ENCODE results near the gene UBC. TPM values are rescaled to one million over a fixed set of nuclear protein-coding genes. Genes with fewer than 3 reads are reported as not detected.
A peak's percentile ranks its signal among the peaks of the same experiment; 100 is the strongest.

Gene UBC
- total RNA-seq, 1 donor from 2014 or later, result 1,088 TPM

DNA sequence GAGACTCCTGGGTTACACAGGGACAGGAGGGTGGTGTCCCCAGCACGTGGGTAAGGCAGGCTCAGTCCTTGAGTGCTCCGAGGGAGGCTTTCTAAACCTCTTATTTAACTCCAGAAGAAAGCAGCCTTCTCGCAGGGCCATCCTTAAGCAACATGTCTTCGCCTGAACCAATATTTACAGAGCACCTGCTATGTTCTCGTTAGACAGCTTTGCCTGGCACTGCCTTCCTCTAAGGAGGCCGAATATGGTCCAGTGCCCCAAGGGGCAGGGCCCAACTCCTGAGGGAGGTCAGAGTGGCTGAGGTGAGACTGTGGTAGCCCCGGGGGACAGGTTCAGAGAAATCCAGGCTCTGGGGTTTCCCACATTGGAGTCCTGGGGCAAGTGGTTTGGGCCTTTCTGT lies 48.7 kb downstream of the UBC start:
- DNase-seq (ENCODE audit: low spot score), result no peak

DNA sequence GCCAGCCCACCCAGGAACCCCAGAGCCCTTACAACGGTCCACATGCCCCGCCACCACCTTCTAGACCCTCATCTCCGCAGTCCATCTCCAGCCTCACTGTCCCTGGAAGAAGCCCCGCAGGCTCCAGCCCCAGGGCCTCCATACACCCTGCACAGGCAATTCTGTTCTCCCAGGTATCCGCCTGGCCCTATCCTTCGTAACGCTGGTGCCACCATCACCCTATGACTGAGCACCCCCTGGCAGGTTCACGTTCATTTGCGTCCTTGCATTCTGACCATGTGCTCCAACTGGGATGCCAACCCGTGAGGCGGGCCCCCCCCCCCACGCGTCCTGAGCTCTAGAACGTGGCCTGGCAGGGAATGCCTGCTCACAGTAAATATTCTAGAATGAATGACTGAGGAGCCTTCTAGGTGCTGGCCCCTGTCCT lies 50.1 kb downstream of the UBC start:
- DNase-seq (ENCODE audit: low spot score), result no peak

DNA sequence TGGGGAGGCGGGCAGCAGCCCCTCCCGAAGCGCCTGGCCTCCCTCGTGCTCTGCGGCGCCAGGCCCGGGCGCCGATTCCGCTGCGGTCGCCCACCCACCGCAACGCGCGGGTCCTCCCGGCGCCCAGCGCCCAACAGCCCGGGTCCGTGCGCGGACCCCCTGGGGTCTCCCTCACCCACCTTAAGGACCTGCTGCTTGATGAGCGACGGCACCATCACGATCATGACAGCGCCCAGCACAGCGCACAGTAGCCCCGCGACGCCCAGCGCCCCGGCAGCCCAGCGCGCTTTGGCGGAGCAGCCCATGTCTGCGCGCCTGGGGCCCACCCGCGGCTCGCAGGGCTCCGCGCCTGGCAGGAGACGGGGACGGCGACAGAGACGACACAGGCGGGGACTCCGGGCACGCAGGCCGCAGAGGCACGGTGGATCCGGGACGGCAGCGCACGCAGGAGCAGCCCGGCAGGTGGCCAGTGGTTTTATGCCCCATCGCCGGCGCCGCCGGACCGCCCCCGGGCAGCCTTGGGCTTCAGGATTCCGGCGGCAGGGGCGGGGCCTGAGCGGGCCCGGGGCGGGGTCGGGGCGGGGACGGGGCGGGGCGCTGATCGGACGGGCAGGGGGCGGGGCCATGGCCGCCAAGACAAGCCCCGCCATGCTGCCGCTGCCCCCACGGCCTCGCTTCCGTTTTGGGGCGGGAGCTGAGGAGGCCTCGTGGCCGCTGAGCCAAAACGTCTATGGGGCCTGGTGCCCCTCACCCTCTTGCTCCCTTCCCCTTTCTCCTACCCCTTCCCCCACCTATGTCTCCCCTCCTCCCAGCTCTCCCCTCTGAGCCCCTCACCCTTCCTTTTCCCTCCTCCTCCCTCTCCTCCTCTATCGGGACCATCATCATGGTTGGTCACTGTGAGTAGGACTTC lies 50.8 kb downstream of the UBC start, which contains the start of gene SCARB1:
TSS of gene SCARB1 (minus strand) at position 449 of the 910 bp plus-strand sequence. CDS start at position 305, 144 bp downstream.
- peak; percentile 76 for DNase-seq (ENCODE audit: low spot score)

DNA sequence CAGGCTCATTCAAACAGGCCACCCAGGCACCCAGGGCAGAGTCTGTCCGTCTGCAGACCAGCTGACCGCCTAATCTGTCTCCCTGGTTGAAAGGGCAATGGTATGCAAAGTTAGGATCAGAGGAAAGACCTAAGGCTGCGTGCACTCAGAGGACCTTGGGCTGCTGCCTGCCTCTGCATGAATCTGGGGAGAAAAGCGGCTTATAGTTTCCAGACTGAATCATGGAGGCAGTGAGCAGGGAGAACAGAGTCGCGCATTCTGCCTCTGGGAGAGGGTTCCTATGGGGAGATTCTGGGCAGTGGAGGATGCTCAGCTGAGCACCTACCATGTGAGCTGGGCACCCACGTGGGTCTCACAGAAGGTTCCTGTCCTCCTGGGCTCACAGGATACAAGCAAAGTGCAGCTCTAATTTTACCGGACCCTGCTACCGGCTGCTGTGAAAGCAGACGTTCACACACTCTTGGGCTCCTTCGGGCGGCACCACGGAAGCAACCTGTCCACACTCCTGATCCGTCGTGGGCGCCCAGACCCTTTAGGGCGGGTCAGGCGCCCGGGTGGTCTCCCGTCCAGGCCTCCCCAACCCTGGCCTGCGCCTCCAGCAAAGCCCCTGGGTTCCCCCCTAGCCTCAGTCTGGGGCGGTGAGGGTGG lies 51.6 kb downstream of the UBC start:
- DNase-seq (ENCODE audit: low spot score), result no peak

DNA sequence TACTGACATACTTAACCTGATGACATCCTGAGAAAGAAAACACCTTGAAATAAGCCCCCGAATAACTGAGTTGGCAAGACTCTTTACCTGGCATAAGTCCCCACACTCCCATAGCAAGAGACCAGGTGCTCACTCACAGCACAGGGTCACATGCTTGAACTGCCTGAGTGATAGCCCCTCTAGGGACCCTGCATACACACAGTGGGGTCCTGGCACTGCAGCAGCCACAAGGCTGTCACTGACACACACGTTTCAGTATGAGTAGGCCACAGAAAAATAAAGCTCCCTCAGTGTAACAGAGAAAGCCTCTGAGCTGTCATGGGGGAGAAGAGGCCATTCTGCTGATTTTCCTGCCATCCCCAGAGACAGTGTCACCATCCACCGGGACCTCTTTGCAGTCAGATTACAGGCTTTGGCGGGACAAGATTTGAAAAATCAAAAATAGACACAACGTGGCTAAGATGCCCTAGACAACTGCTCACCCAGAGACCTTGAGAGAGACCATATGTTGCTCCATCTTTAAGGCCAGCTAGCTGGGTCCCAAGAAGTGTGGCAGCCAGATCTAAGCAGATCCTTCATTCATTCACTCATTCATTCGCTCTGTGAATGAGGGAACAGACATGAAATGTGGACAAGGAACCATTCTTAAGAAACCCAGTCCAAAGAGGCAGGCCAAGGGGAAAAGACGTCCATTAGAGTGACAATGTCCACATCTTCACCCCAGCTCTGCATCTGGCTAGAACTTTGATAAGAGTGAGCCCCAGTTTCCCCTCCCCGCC lies 52.4 kb downstream of the UBC start:
- no peak for DNase-seq (ENCODE audit: low spot score)

Other genes with a start within 250 kb of the UBC start
- gene SCARB1, start 50.8 kb downstream of the UBC start, total RNA-seq (ENCODE audit: insufficient read depth, low replicate concordance), result 8.7 TPM
- gene DHX37, start 74.5 kb upstream of the UBC start, total RNA-seq (ENCODE audit: insufficient read depth, low replicate concordance), result 9.1 TPM
- 3.1 TPM for gene BRI3BP, start 79.0 kb upstream of the UBC start, total RNA-seq (ENCODE audit: insufficient read depth, low replicate concordance)
- gene AACS, start 150.8 kb upstream of the UBC start, total RNA-seq (ENCODE audit: insufficient read depth, low replicate concordance), result 19.7 TPM